ENCODE results near the gene NME9. TPM values are rescaled to one million over a fixed set of nuclear protein-coding genes. Genes with fewer than 3 reads are reported as not detected.

The NME9 gene
- polyA plus RNA-seq, 2 of the 4 experiments (the other 2 are of a cell fraction): 0.05 TPM; not detected in 1

DNA sequence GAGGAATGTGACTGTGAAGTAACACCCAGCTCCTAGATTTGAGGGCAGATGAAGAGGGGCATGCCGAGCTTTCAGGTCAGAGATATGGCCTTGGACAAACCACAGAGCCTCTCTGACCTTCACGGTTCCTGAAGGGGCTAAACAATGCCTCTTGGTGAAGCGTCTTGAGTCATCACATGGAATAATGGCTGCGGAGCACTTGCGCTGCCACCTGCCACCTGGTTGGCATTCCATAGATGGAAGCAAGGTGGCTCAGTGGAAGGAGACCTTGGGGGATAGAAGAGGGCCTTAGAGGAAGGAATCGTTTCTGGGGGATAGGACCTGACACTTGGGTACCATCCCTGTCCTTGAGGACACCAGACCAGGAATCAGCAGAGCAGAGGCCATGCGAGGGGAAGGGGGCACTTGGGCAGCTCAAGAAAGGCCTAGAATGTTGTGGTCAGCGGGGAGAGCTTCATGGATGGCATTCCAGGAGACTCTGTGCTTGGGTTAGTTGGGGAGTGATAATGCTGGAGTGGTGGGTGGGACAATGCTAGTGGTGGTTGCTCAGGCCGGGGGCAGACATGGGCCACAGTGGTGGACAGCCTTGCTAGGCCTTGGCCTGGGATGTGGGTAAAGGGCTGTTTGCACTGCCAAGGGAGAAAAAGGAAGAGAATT lies 31.3 kb upstream of the NME9 start:
- no peaks in the 10 kb centered on the region for H3K4me1 ChIP-seq
- no peak overlapping the region for H3K4me2 ChIP-seq
- H3K9me3 ChIP-seq: no peaks in the 10 kb centered on the region
- ATAC-seq: no peak
- no peak for DNase-seq (ENCODE audit: low read depth in 1 of 2, low spot score in 1 of 2)
- TF ChIP-seq, protein P1, sequence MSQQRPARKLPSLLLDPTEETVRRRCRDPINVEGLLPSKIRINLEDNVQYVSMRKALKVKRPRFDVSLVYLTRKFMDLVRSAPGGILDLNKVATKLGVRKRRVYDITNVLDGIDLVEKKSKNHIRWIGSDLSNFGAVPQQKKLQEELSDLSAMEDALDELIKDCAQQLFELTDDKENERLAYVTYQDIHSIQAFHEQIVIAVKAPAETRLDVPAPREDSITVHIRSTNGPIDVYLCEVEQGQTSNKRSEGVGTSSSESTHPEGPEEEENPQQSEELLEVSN (IDR thresholded peaks at IDR 0.05; ENCODE audit: borderline replicate concordance, low read depth): no peak
- 70% methylated on average over 7 of the region's 9 CpGs for WGBS (ENCODE audit: missing lambda C conversion rate)
- no peak overlapping the region for H3K27ac ChIP-seq
- POLR2A ChIA-PET: no interaction called here
- H3K4me3 ChIP-seq: no peak overlapping the region
- no peak for FAIRE-seq
- CTCF ChIA-PET: no interaction called here

DNA sequence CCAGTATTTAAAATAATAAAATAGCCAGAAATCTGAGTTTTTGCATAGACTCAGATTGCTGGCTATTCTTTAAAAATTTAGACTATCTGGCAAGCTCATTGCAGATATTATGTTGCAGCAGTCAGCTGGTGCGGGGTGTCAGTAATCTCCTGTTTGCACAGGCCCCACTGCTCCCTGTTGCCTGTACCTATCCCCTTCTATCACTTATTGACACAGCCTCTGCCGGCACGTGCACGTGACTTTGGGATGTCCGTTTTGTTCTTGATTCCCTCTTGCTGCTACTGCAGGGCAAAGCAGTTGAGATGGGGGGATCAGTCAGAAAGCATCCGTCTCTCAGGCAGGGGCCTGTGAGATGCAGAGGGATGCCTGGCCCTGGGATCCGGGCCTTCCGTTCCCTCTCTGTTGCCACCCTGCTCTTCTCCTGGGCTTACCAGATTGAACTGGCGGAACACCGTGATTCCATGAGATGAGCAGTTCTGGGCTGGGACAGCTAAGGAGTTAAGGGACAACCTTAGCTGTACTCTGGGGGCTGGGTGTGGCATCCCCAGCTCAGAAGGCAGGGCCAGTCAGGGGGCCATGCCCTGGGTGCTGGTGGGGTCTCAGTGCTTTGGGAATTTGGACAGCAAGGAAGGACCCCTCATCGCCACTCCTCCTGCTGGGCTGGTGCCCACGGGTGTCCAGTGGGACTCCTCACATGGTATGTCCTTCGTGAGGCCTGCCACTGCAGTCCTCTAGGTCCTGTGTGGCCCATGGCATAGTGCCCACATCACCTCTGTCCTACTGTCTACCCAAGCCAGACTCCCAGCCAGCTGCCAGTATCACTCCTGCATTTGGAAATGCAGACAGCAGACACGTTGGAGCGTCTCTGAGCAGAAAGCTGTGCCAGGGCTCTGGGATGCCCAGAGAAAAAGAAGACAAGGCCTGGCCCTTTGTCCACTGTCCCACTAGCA lies 30.5 kb upstream of the NME9 start:
- DNase-seq (ENCODE audit: low read depth in 1 of 2, low spot score in 1 of 2): no peak

More for the DNA sequence above, 30.5 kb upstream of the NME9 start:
- ATAC-seq: no peak
- Histone ChIP-seq H3K27ac (no peak overlapping the region), H3K4me1 (no peaks in the 10 kb centered on the region), H3K4me2 (no peak overlapping the region), H3K4me3 (no peak overlapping the region), H3K9me3 (no peaks in the 10 kb centered on the region)
- 92% methylated on average over 12 of the region's 15 CpGs for WGBS (ENCODE audit: missing lambda C conversion rate)
- TF ChIP-seq HOXB13 (CRISPR knock-in tag; IDR thresholded peaks at IDR 0.05; ENCODE audit: low read depth) (no peak), RNF2 (IDR thresholded peaks at IDR 0.05; ENCODE audit: borderline replicate concordance, low read depth) (no peak), KDM1A (IDR thresholded peaks at IDR 0.05; ENCODE audit: low read depth) (no peak), HOXB5 (CRISPR knock-in tag; IDR thresholded peaks at IDR 0.05) (no peak), SREBF2 (IDR thresholded peaks at IDR 0.05) (no peak), KDM5A (IDR thresholded peaks at IDR 0.05) (no peak), MYC (IDR thresholded peaks at IDR 0.05; ENCODE audit: borderline replicate concordance, low read length) (no peak), NFE2L2 (conservative IDR thresholded peaks at IDR 0.05; ENCODE audit: low read length) (no peak), EHF (CRISPR knock-in tag; IDR thresholded peaks at IDR 0.05) (no peak), FOXS1 (CRISPR knock-in tag; IDR thresholded peaks at IDR 0.05) (no peak), NR3C1 (IDR thresholded peaks at IDR 0.05) (no peak), POLR2A (IDR thresholded peaks at IDR 0.05; ENCODE audit: low read length) (no peak), EHMT2 (IDR thresholded peaks at IDR 0.05; ENCODE audit: low read depth) (no peak), RAD21 (conservative IDR thresholded peaks at IDR 0.05 in 1 of 2, IDR thresholded peaks at IDR 0.05 in 1 of 2) (no peak), CBX2 (IDR thresholded peaks at IDR 0.05; ENCODE audit: borderline replicate concordance, low read depth) (no peak), RARB (CRISPR knock-in tag; IDR thresholded peaks at IDR 0.05) (no peak)
- TF ChIP-seq, protein P2, sequence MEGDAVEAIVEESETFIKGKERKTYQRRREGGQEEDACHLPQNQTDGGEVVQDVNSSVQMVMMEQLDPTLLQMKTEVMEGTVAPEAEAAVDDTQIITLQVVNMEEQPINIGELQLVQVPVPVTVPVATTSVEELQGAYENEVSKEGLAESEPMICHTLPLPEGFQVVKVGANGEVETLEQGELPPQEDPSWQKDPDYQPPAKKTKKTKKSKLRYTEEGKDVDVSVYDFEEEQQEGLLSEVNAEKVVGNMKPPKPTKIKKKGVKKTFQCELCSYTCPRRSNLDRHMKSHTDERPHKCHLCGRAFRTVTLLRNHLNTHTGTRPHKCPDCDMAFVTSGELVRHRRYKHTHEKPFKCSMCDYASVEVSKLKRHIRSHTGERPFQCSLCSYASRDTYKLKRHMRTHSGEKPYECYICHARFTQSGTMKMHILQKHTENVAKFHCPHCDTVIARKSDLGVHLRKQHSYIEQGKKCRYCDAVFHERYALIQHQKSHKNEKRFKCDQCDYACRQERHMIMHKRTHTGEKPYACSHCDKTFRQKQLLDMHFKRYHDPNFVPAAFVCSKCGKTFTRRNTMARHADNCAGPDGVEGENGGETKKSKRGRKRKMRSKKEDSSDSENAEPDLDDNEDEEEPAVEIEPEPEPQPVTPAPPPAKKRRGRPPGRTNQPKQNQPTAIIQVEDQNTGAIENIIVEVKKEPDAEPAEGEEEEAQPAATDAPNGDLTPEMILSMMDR (IDR thresholded peaks at IDR 0.05): no peak
- TF ChIP-seq, protein P3, sequence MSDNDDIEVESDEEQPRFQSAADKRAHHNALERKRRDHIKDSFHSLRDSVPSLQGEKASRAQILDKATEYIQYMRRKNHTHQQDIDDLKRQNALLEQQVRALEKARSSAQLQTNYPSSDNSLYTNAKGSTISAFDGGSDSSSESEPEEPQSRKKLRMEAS (IDR thresholded peaks at IDR 0.05): no peak
- TF ChIP-seq, protein P4, sequence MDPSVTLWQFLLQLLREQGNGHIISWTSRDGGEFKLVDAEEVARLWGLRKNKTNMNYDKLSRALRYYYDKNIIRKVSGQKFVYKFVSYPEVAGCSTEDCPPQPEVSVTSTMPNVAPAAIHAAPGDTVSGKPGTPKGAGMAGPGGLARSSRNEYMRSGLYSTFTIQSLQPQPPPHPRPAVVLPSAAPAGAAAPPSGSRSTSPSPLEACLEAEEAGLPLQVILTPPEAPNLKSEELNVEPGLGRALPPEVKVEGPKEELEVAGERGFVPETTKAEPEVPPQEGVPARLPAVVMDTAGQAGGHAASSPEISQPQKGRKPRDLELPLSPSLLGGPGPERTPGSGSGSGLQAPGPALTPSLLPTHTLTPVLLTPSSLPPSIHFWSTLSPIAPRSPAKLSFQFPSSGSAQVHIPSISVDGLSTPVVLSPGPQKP (IDR thresholded peaks at IDR 0.05; ENCODE audit: low read depth, low read length): no peak
- TF ChIP-seq, protein P1 (IDR thresholded peaks at IDR 0.05; ENCODE audit: borderline replicate concordance, low read depth): no peak
- POLR2A ChIA-PET: no interaction called here
- CTCF ChIA-PET: no interaction called here
- FAIRE-seq: no peak

Data from A549 (cell line).